H1 (cell line): ENCODE measurements around the gene SLC9B2. TPM values are rescaled to one million over a fixed set of nuclear protein-coding genes. Genes with fewer than 3 reads are reported as not detected.

Experiments used
- CTCF ChIA-PET: fragments of 300-600 bp; sonication (Branson Sonifier 250); formaldehyde crosslinking; loops from one replicate; lab custom pipeline; 2021; ENCODE audit not compliant: partially characterized antibody; lab: Charles Lee
- POLR2A ChIA-PET: fragments of 300-600 bp; sonication (Branson Sonifier 250); formaldehyde crosslinking; loops from one replicate; lab custom pipeline; 2021; ENCODE audit warnings: inconsistent platforms; ENCODE audit not compliant: partially characterized antibody; lab: Charles Lee
- DNase-seq, 2 experiments: peaks; one replicate each; pipeline versions ENCODE4 v3.0.0 to v3.0.0-alpha.2; 2010 to 2022; ENCODE audit warnings: low spot score in 2 of 2, low read depth in 1 of 2, mixed read lengths in 1 of 2
- FAIRE-seq: peaks from 2 replicates; lab custom pipeline; 2011; peaks lifted over from hg19 to GRCh38; lab: Jason Lieb, UNC
- H2AFZ ChIP-seq: 2 replicates; pipeline ENCODE4 v1.8.1; 2012; ENCODE audit warnings: low read length, inconsistent platforms
- H2AK5ac ChIP-seq: 2 replicates; pipeline ENCODE4 v1.6.1; 2013; ENCODE audit warnings: low read depth, low read length
- H2BK120ac ChIP-seq: replicated peaks from 2 replicates; pipeline ENCODE3; 2013; ENCODE audit warnings: low read depth, low read length, inconsistent platforms
- H2BK12ac ChIP-seq: 2 replicates; pipeline ENCODE4 v1.6.1; 2013; ENCODE audit warnings: low read depth, low read length
- H2BK15ac ChIP-seq: 2 replicates; pipeline ENCODE4 v1.6.1; 2013; ENCODE audit warnings: low read length
- H2BK20ac ChIP-seq: 2 replicates; pipeline ENCODE4 v1.6.1; 2013; ENCODE audit warnings: low read length
- H2BK5ac ChIP-seq: 2 replicates; pipeline ENCODE4 v1.6.1; 2013; ENCODE audit warnings: low read depth, low read length
- H3K14ac ChIP-seq: 2 replicates; pipeline ENCODE4 v1.6.1; 2013; ENCODE audit warnings: inconsistent platforms; ENCODE audit not compliant: insufficient read length
- H3K18ac ChIP-seq: 2 replicates; pipeline ENCODE4 v1.6.1; 2013; ENCODE audit warnings: low read length; ENCODE audit errors: extremely low read depth
- H3K23ac ChIP-seq: 2 replicates; pipeline ENCODE4 v1.6.1; 2013; ENCODE audit warnings: inconsistent platforms; ENCODE audit not compliant: insufficient read length
- H3K23me2 ChIP-seq: 2 replicates; pipeline ENCODE4 v1.6.1; 2013; ENCODE audit warnings: low read depth, low read length
- H3K27ac ChIP-seq: 2 replicates; pipeline ENCODE4 v1.6.1; 2011; ENCODE audit warnings: low read depth, low read length, inconsistent platforms
- H3K27me3 ChIP-seq, 4 experiments: replicated peaks in 1 of 4; 1 replicate in 1 of 4; 2 replicates in 3 of 4; pipeline versions ENCODE4 v1.6.1 to v1.8.1; 2011 to 2013; ENCODE audit warnings: low read length in 3 of 4, mild to moderate bottlenecking in 3 of 4, inconsistent platforms in 2 of 4, mixed read lengths in 2 of 4, moderate library complexity in 1 of 4; ENCODE audit not compliant: control insufficient read depth in 3 of 4, insufficient read depth in 3 of 4; ENCODE audit errors: extremely low read depth in 1 of 4
- H3K36me3 ChIP-seq, 4 experiments: 2 replicates each; pipeline versions ENCODE4 v1.6.1 to v1.8.1; 2011 to 2013; ENCODE audit warnings: mild to moderate bottlenecking in 4 of 4, low read length in 3 of 4, moderate library complexity in 2 of 4, control low read depth in 1 of 4, inconsistent platforms in 1 of 4; ENCODE audit not compliant: insufficient read depth in 4 of 4, control insufficient read depth in 2 of 4
- H3K4ac ChIP-seq: replicated peaks from 2 replicates; pipeline ENCODE3; 2013; ENCODE audit warnings: low read length, low read depth, mixed read lengths, inconsistent platforms; ENCODE audit not compliant: insufficient read length
- H3K4me1 ChIP-seq, 4 experiments: replicated peaks in 1 of 4; 1 replicate in 1 of 4; 2 replicates in 3 of 4; pipeline versions ENCODE4 v1.6.1 to v1.8.1; 2011 to 2013; ENCODE audit warnings: low read length in 3 of 4, inconsistent platforms in 2 of 4, mixed read lengths in 1 of 4; ENCODE audit not compliant: insufficient read depth in 4 of 4, control insufficient read depth in 3 of 4
- H3K4me2 ChIP-seq, 2 experiments: 2 replicates each; pipeline versions ENCODE4 v1.6.1 to v1.8.1; 2011 to 2013; ENCODE audit warnings: low read depth in 2 of 2, low read length in 2 of 2, control low read depth in 1 of 2, inconsistent platforms in 1 of 2, mild to moderate bottlenecking in 1 of 2; ENCODE audit not compliant: insufficient read depth in 1 of 2
- H3K4me3 ChIP-seq, 4 experiments: fragments of 200-600, 300-600 bp in 1 of 4; sonication (generic), shearing (Covaris generic), sonication (Bioruptor Twin) in 1 of 4; 2 replicates each; pipeline versions ENCODE4 v1.5.1 to v1.8.1; 2011 to 2016; ENCODE audit warnings: low read length in 4 of 4, low read depth in 3 of 4, control low read depth in 2 of 4, inconsistent platforms in 2 of 4, mild to moderate bottlenecking in 2 of 4, mixed read lengths in 1 of 4, moderate library complexity in 1 of 4; ENCODE audit not compliant: insufficient read depth in 2 of 4; ENCODE audit errors: extremely low read depth in 1 of 4
- H3K56ac ChIP-seq: replicated peaks from 2 replicates; pipeline ENCODE3; 2013; ENCODE audit warnings: low read depth, mild to moderate bottlenecking, mixed read lengths, low read length, inconsistent platforms; ENCODE audit not compliant: insufficient read length
- H3K79me1 ChIP-seq: 2 replicates; pipeline ENCODE4 v1.6.1; 2013; ENCODE audit warnings: low read depth, low read length, control low read depth
- H3K79me2 ChIP-seq, 2 experiments: 2 replicates each; pipeline versions ENCODE4 v1.6.1 to v1.8.1; 2012 to 2013; ENCODE audit warnings: low read length in 2 of 2, mild to moderate bottlenecking in 2 of 2, inconsistent platforms in 1 of 2; ENCODE audit not compliant: insufficient read depth in 2 of 2, control insufficient read depth in 1 of 2
- H3K9ac ChIP-seq, 4 experiments: replicated peaks in 1 of 4; 1 replicate in 1 of 4; 2 replicates in 3 of 4; pipeline versions ENCODE4 v1.6.1 to v1.8.1; 2011 to 2013; ENCODE audit warnings: low read depth in 3 of 4, low read length in 3 of 4, control low read depth in 2 of 4, mild to moderate bottlenecking in 2 of 4, moderate library complexity in 2 of 4, inconsistent platforms in 1 of 4; ENCODE audit errors: extremely low read depth in 1 of 4
- H3K9me3 ChIP-seq, 2 experiments: 2 replicates each; pipeline versions ENCODE4 v1.6.1 to v1.8.1; 2012 to 2013; ENCODE audit warnings: mild to moderate bottlenecking in 2 of 2, moderate library complexity in 2 of 2, control low read depth in 1 of 2, inconsistent platforms in 1 of 2, low read depth in 1 of 2, low read length in 1 of 2, mixed read lengths in 1 of 2; ENCODE audit not compliant: insufficient read depth in 2 of 2
- H4K20me1 ChIP-seq, 2 experiments: replicated peaks in 1 of 2; 2 replicates each; pipeline versions ENCODE3 to v1.8.1; 2011 to 2013; ENCODE audit warnings: inconsistent platforms in 2 of 2, low read length in 2 of 2, mild to moderate bottlenecking in 1 of 2; ENCODE audit not compliant: insufficient read depth in 2 of 2, control insufficient read depth in 1 of 2
- H4K5ac ChIP-seq: 2 replicates; pipeline ENCODE4 v1.6.1; 2013; ENCODE audit warnings: low read length, low read depth, mixed read lengths, inconsistent platforms; ENCODE audit not compliant: insufficient read length
- H4K8ac ChIP-seq: 2 replicates; pipeline ENCODE4 v1.8.0; 2013; ENCODE audit warnings: mild to moderate bottlenecking, moderate library complexity, low read length, inconsistent platforms; ENCODE audit not compliant: insufficient read depth; ENCODE audit errors: extremely low read depth
- H4K91ac ChIP-seq: replicated peaks from 2 replicates; pipeline ENCODE3; 2013; ENCODE audit warnings: low read length, mixed read lengths, inconsistent platforms; ENCODE audit not compliant: insufficient read length
- CEBPB ChIP-seq: IDR thresholded peaks from 2 replicates; pipeline ENCODE4 v1.6.1; 2012; ENCODE audit warnings: low read depth, low read length
- CTBP2 ChIP-seq: IDR thresholded peaks from 2 replicates; pipeline ENCODE4 v1.7.0; 2011; ENCODE audit warnings: borderline replicate concordance, mild to moderate bottlenecking, moderate library complexity, mixed read lengths, low read length; ENCODE audit not compliant: insufficient read depth, insufficient read length
- EZH2 ChIP-seq: fragments of 200-600 bp; sonication (generic); IDR thresholded peaks from 2 replicates; pipeline ENCODE4 v1.7.1; 2012; ENCODE audit warnings: low read depth, mild to moderate bottlenecking, moderate library complexity, low read length, inconsistent platforms; ENCODE audit not compliant: severe bottlenecking
- FOSL1 ChIP-seq: IDR thresholded peaks from 2 replicates; pipeline ENCODE4 v1.6.1; 2011; ENCODE audit warnings: mild to moderate bottlenecking, low read depth, low read length, moderate library complexity; ENCODE audit not compliant: insufficient read depth
- KDM5A ChIP-seq: fragments of 200-600 bp; IDR thresholded peaks from 2 replicates; pipeline ENCODE4 v1.7.1; 2012; ENCODE audit warnings: mild to moderate bottlenecking, low read length, inconsistent platforms, mixed read lengths
- MAFK ChIP-seq: IDR thresholded peaks from 2 replicates; pipeline ENCODE4 v1.6.1; 2012; ENCODE audit warnings: low read depth, mild to moderate bottlenecking, improper control_type of control experiment, low read length
- PHF8 ChIP-seq: fragments of 200-600 bp; sonication (generic); conservative IDR thresholded peaks from 2 replicates; pipeline ENCODE4 v1.7.1; 2012; ENCODE audit warnings: low read depth, mild to moderate bottlenecking, inconsistent platforms, low read length, moderate library complexity
- POLR2AphosphoS5 ChIP-seq: IDR thresholded peaks from 2 replicates; pipeline ENCODE4 v1.6.1; 2011; ENCODE audit warnings: low read depth, low read length
- SIX5 ChIP-seq: IDR thresholded peaks from 2 replicates; pipeline ENCODE4 v1.6.1; 2011; ENCODE audit warnings: mild to moderate bottlenecking, low read depth, low read length
- SP1 ChIP-seq: IDR thresholded peaks from 2 replicates; pipeline ENCODE4 v1.6.1; 2011; ENCODE audit warnings: low read depth, low read length
- TAF7 ChIP-seq: optimal IDR thresholded peaks from 2 replicates; pipeline ENCODE3; 2011; ENCODE audit warnings: low read depth, mild to moderate bottlenecking, inconsistent platforms, low read length, moderate library complexity, borderline replicate concordance
- TBP ChIP-seq: IDR thresholded peaks from 2 replicates; pipeline ENCODE4 v1.6.1; 2011; ENCODE audit warnings: low read depth, low read length, improper control_type of control experiment
- WGBS, 2 experiments: shearing (Covaris generic) in 1 of 2; methylation state at CpG; one replicate each; pipeline versions ENCODE4 v1.1.6 to v1.1.7; 2013 to 2015; ENCODE audit warnings: low lambda C conversion rate in 2 of 2, mixed read lengths in 2 of 2, inconsistent platforms in 1 of 2, low coverage in 1 of 2, missing lambda C conversion rate in 1 of 2; ENCODE audit not compliant: insufficient replicate concordance in 2 of 2, insufficient coverage in 1 of 2, insufficient read length in 1 of 2; ENCODE audit errors: extremely low coverage in 1 of 2, missing lambda C conversion rate in 1 of 2; 5-methylcytosine and 5-hydroxymethylcytosine counted together
- polyA plus RNA-seq, 7 experiments: library from polyadenylated mRNA; depleted of rRNA in 3 of 7; stranded (reverse) in 5 of 7; unstranded in 2 of 7; fragments of >200 nt in 5 of 7; fragments of 200-250 nt in 2 of 7; gene quantifications; 1 replicate in 5 of 7; 2 replicates in 1 of 7; 4 replicates in 1 of 7; pipeline versions ENCODE4 v1.2.1 to v1.2.3, GENCODE V29; 2011 to 2013; ENCODE audit warnings: missing spikeins in 2 of 7, mixed read lengths in 2 of 7
- total RNA-seq: library from RNA; stranded (reverse); fragmentation: NEBNext Ultra II Directional; extraction: Animal tissue kit (Norgen Biotek cat#: 25700); gene quantifications from 2 replicates; pipeline ENCODE4 v1.2.1, GENCODE V29; 2021
- TF ChIP-seq, protein P1 (sequence below): IDR thresholded peaks from 2 replicates; pipeline ENCODE4 v1.6.1; 2011; ENCODE audit warnings: low read depth, mild to moderate bottlenecking, low read length; ENCODE audit not compliant: insufficient read depth

The SLC9B2 gene
- total and polyA plus RNA-seq, 2 of the 8 experiments (the other 6 are each of a cell fraction or from before 2014, with no cell fraction given) = 3.2 to 5.2 TPM

DNA sequence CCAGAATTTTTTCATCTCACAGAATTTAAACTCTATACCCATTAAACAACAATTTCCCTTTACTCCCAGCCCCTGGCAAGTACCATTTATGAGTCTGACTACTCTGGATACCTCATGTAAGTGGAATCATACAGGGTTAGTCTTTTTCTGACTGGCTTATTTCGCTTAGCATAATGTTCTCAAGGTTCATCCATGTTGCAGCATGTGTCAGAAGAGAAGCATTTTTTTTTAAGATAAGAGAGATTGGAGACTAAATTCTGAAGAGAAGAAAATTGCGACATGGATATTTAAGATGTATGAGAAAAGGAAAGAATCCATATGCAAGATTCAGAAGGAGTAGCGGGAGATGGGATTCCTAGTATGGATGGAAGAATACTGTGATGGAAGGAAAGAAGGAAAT, 45.8 kb downstream of the SLC9B2 start:
- Histone ChIP-seq H4K5ac (no peak overlapping the region), H3K27me3 (no peaks in the 10 kb centered on the region), H3K4ac (no peak overlapping the region), H4K8ac (no peak overlapping the region), H2BK12ac (no peak overlapping the region), H3K9ac (no peak overlapping the region), H3K4me2 (no peak overlapping the region), H3K23me2 (no peaks in the 10 kb centered on the region), H3K36me3 (no peaks in the 10 kb centered on the region), H3K14ac (no peak overlapping the region), H3K79me2 (no peaks in the 10 kb centered on the region), H3K23ac (no peak overlapping the region), H3K9me3 (no peaks in the 10 kb centered on the region), H2AFZ (no peak overlapping the region), H2BK120ac (no peak overlapping the region), H2AK5ac (no peak overlapping the region), H3K4me1 (no peaks in the 10 kb centered on the region), H2BK20ac (no peak overlapping the region), H3K56ac (no peak overlapping the region), H3K79me1 (no peaks in the 10 kb centered on the region), H3K4me3 (no peak overlapping the region), H2BK5ac (no peak overlapping the region), H4K91ac (no peak overlapping the region), H3K27ac (no peak overlapping the region), H2BK15ac (no peak overlapping the region), H4K20me1 (no peaks in the 10 kb centered on the region), H3K18ac (no peak overlapping the region)
- FAIRE-seq (no peak), DNase-seq (no peak)
- WGBS, 2 experiments = 87 to 100% methylated on average over 1 to 3 of the region's 3 CpGs
- POLR2A ChIA-PET = no interaction called here
- CTCF ChIA-PET = interaction anchor here (0.9 to 1.7 kb wide), 2 partner anchors 60 to 299 kb away, joined by 3 to 6 read pairs; no protein-coding TSS in a partner anchor
- no peak for TF ChIP-seq FOSL1
- TF ChIP-seq, protein P1, sequence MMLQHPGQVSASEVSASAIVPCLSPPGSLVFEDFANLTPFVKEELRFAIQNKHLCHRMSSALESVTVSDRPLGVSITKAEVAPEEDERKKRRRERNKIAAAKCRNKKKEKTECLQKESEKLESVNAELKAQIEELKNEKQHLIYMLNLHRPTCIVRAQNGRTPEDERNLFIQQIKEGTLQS = no peak
- no peak for TF ChIP-seq POLR2AphosphoS5
- no peak for TF ChIP-seq TBP
- TF ChIP-seq SIX5 = no peak
- TF ChIP-seq CEBPB = no peak
- TF ChIP-seq CTBP2 = no peak
- no peak for TF ChIP-seq SP1
- TF ChIP-seq TAF7 = no peak
- TF ChIP-seq MAFK = no peak
- TF ChIP-seq PHF8 = no peak
- TF ChIP-seq KDM5A = no peak
- no peak for TF ChIP-seq EZH2
